Mesenchymal stem cell (in vitro differentiated cells and primary cell): ENCODE results near the gene MPV17.
A peak's percentile ranks its signal among the peaks of the same experiment; 100 is the strongest.

Experiments used
- DNase-seq: peaks from one replicate; pipeline ENCODE4 v3.0.0-alpha.2; 2013
- H2AFZ ChIP-seq: one replicate; pipeline ENCODE4 v1.6.1; 2013; ENCODE audit warnings: low read depth, mild to moderate bottlenecking, control low read depth, inconsistent platforms, low read length, moderate library complexity
- H2AK5ac ChIP-seq: 2 replicates; pipeline ENCODE4 v1.6.1; 2013; ENCODE audit warnings: low read length, moderate library complexity, mild to moderate bottlenecking, inconsistent platforms; ENCODE audit not compliant: severe bottlenecking
- H2BK120ac ChIP-seq: one replicate; pipeline ENCODE4 v1.6.1; 2013; ENCODE audit warnings: low read depth, mild to moderate bottlenecking, inconsistent platforms, low read length, moderate library complexity
- H2BK12ac ChIP-seq, 2 experiments: one replicate each; pipeline ENCODE4 v1.6.1; 2013; ENCODE audit warnings: inconsistent platforms in 2 of 2, low read length in 2 of 2, mild to moderate bottlenecking in 2 of 2, moderate library complexity in 2 of 2, control low read depth in 1 of 2
- H2BK15ac ChIP-seq: one replicate; pipeline ENCODE4 v1.6.1; 2013; ENCODE audit warnings: mild to moderate bottlenecking, low read depth, inconsistent platforms; ENCODE audit not compliant: poor library complexity, severe bottlenecking
- H2BK5ac ChIP-seq: 2 replicates; pipeline ENCODE4 v1.6.1; 2013; ENCODE audit warnings: low read depth, mild to moderate bottlenecking, low read length, control low read depth, inconsistent platforms; ENCODE audit not compliant: poor library complexity, severe bottlenecking
- H3K14ac ChIP-seq, 2 experiments: one replicate each; pipeline ENCODE4 v1.6.1; 2013; ENCODE audit warnings: inconsistent platforms in 2 of 2, low read length in 2 of 2, control low read depth in 1 of 2, mild to moderate bottlenecking in 1 of 2, moderate library complexity in 1 of 2
- H3K18ac ChIP-seq, 2 experiments: one replicate each; pipeline ENCODE4 v1.6.1; 2013; ENCODE audit warnings: inconsistent platforms in 2 of 2, low read length in 2 of 2, control low read depth in 1 of 2, low read depth in 1 of 2, mild to moderate bottlenecking in 1 of 2
- H3K23ac ChIP-seq, 2 experiments: one replicate each; pipeline ENCODE4 v1.6.1; 2013; ENCODE audit warnings: inconsistent platforms in 2 of 2, low read length in 2 of 2, mild to moderate bottlenecking in 2 of 2, moderate library complexity in 2 of 2, control low read depth in 1 of 2
- H3K27ac ChIP-seq: 2 replicates; pipeline ENCODE4 v1.5.1; 2013; ENCODE audit warnings: mild to moderate bottlenecking, moderate library complexity, low read length, control low read depth, inconsistent platforms; ENCODE audit not compliant: poor library complexity, severe bottlenecking
- H3K27me3 ChIP-seq, 2 experiments: 2 replicates each; pipeline versions ENCODE4 v1.6.1 to v1.7.0; 2013; ENCODE audit warnings: low read length in 2 of 2, mild to moderate bottlenecking in 2 of 2, moderate library complexity in 2 of 2, control low read depth in 1 of 2, inconsistent platforms in 1 of 2; ENCODE audit not compliant: control insufficient read depth in 1 of 2, insufficient read depth in 1 of 2
- H3K36me3 ChIP-seq, 2 experiments: 2 replicates each; pipeline versions ENCODE4 v1.6.1 to v1.7.0; 2013; ENCODE audit warnings: low read length in 2 of 2, control low read depth in 1 of 2, inconsistent platforms in 1 of 2, low read depth in 1 of 2, mild to moderate bottlenecking in 1 of 2; ENCODE audit not compliant: insufficient read depth in 2 of 2, control insufficient read depth in 1 of 2
- H3K4ac ChIP-seq, 2 experiments: one replicate each; pipeline ENCODE4 v1.6.1; 2013; ENCODE audit warnings: inconsistent platforms in 2 of 2, low read length in 2 of 2, mild to moderate bottlenecking in 2 of 2, moderate library complexity in 2 of 2, control low read depth in 1 of 2, low read depth in 1 of 2
- H3K4me1 ChIP-seq: 2 replicates; pipeline ENCODE4 v1.6.1; 2013; ENCODE audit warnings: low read depth, low read length, control low read depth; ENCODE audit not compliant: control insufficient read depth, insufficient read depth
- H3K4me2 ChIP-seq: 2 replicates; pipeline ENCODE4 v1.6.1; 2013; ENCODE audit warnings: low read length, mild to moderate bottlenecking, inconsistent platforms; ENCODE audit not compliant: poor library complexity, severe bottlenecking
- H3K4me3 ChIP-seq, 2 experiments: 2 replicates each; pipeline versions ENCODE4 v1.5.1 to v1.7.0; 2013; ENCODE audit warnings: low read length in 2 of 2, mild to moderate bottlenecking in 2 of 2, control low read depth in 1 of 2, low read depth in 1 of 2; ENCODE audit not compliant: insufficient read depth in 1 of 2
- H3K79me1 ChIP-seq: replicated peaks from 2 replicates; pipeline ENCODE4 v1.6.1; 2013; ENCODE audit warnings: mild to moderate bottlenecking, control low read depth, low read length, inconsistent platforms; ENCODE audit not compliant: poor library complexity, severe bottlenecking
- H3K9ac ChIP-seq: 2 replicates; pipeline ENCODE4 v1.7.0; 2013; ENCODE audit warnings: mild to moderate bottlenecking, low read length, moderate library complexity
- H3K9me3 ChIP-seq: 2 replicates; pipeline ENCODE4 v1.7.0; 2013; ENCODE audit warnings: mild to moderate bottlenecking, low read length; ENCODE audit not compliant: control insufficient read depth
- H4K8ac ChIP-seq: one replicate; pipeline ENCODE4 v1.6.1; 2013; ENCODE audit warnings: inconsistent platforms, mild to moderate bottlenecking, low read length, moderate library complexity
- H4K91ac ChIP-seq: one replicate; pipeline ENCODE4 v1.6.1; 2013; ENCODE audit warnings: mild to moderate bottlenecking, low read length, inconsistent platforms
- WGBS: methylation state at CpG from one replicate; pipeline ENCODE4 v1.1.7; 2013; ENCODE audit warnings: mixed read lengths; 5-methylcytosine and 5-hydroxymethylcytosine counted together

MPV17 gene

GRCh38 chr2:27314709-27315108 is 8.2 kb downstream of the MPV17 start:
- Histone ChIP-seq H2BK12ac (peak overlapping the region in 1 of 2 experiments; percentile 21), H2AFZ (no peak overlapping the region), H3K23ac (no peak overlapping the region), H3K4me3 (no peak overlapping the region), H4K8ac (no peak overlapping the region), H3K4ac (no peak overlapping the region), H2BK15ac (no peak overlapping the region), H2BK120ac (no peak overlapping the region), H3K9ac (no peak overlapping the region), H4K91ac (no peak overlapping the region), H2AK5ac (no peak overlapping the region), H3K14ac (no peak overlapping the region), H3K36me3 (peaks cover 33 to 49% of the 10 kb centered on the region in 2 experiments), H3K9me3 (no peaks in the 10 kb centered on the region), H3K27ac (no peak overlapping the region), H3K4me2 (no peak overlapping the region), H3K27me3 (no peaks in the 10 kb centered on the region), H2BK5ac (no peak overlapping the region), H3K4me1 (no peaks in the 10 kb centered on the region), H3K79me1 (peaks cover 17% of the 10 kb centered on the region), H3K18ac (no peak overlapping the region)
- DNase-seq: no peak
- 98% methylated on average over 9 of the region's 9 CpGs for WGBS

- no peak overlapping the region for H2AK5ac ChIP-seq
- no peak overlapping the region for H4K8ac ChIP-seq
- H3K9me3 ChIP-seq: no peaks in the 10 kb centered on the region
- H3K36me3 ChIP-seq: peaks cover 35 to 55% of the 10 kb centered on the region in 2 experiments
- no peak overlapping the region for H2AFZ ChIP-seq
- no peak overlapping the region for H3K4ac ChIP-seq
- H4K91ac ChIP-seq: no peak overlapping the region
- no peak overlapping the region for H2BK15ac ChIP-seq
- no peaks in the 10 kb centered on the region for H3K4me1 ChIP-seq
- no peak for DNase-seq
- H2BK12ac ChIP-seq: no peak overlapping the region
- H3K27ac ChIP-seq: no peak overlapping the region
- no peak overlapping the region for H2BK5ac ChIP-seq
- H3K79me1 ChIP-seq: peaks cover 13% of the 10 kb centered on the region
- no peaks in the 10 kb centered on the region for H3K27me3 ChIP-seq
- no peak overlapping the region for H3K18ac ChIP-seq
- H3K4me2 ChIP-seq: no peak overlapping the region
- 98% methylated on average over 5 of the region's 8 CpGs for WGBS
- no peak overlapping the region for H3K14ac ChIP-seq
- no peak overlapping the region for H2BK120ac ChIP-seq
- no peak overlapping the region for H3K23ac ChIP-seq
- no peak overlapping the region for H3K9ac ChIP-seq
- no peak overlapping the region for H3K4me3 ChIP-seq
These were observed 8.8 kb downstream of the MPV17 start for GRCh38 chr2:27313882-27314645.

GRCh38 chr2:27312152-27312551 is 10.7 kb downstream of the MPV17 start:
- Histone ChIP-seq H3K4ac (no peak overlapping the region), H2AK5ac (no peak overlapping the region), H3K4me2 (no peak overlapping the region), H3K18ac (no peak overlapping the region), H2BK5ac (no peak overlapping the region), H4K91ac (no peak overlapping the region), H3K27me3 (peaks cover 16 to 19% of the 10 kb centered on the region in 2 experiments), H3K14ac (no peak overlapping the region), H2AFZ (no peak overlapping the region), H4K8ac (no peak overlapping the region), H2BK15ac (no peak overlapping the region), H3K4me1 (peaks cover 13% of the 10 kb centered on the region), H3K4me3 (no peak overlapping the region), H3K27ac (no peak overlapping the region), H3K9me3 (no peaks in the 10 kb centered on the region), H3K23ac (no peak overlapping the region), H3K36me3 (peaks cover 28 to 53% of the 10 kb centered on the region in 2 experiments), H2BK12ac (no peak overlapping the region), H2BK120ac (no peak overlapping the region), H3K9ac (no peak overlapping the region), H3K79me1 (peaks cover 8% of the 10 kb centered on the region)
- 100% methylated on average over 3 of the region's 3 CpGs for WGBS
- no peak for DNase-seq

GRCh38 chr2:27309651-27310050 is 13.2 kb downstream of the MPV17 start:
- Histone ChIP-seq H2BK120ac (no peak overlapping the region), H3K4me3 (no peak overlapping the region), H2BK12ac (no peak overlapping the region), H3K14ac (no peak overlapping the region), H2BK15ac (no peak overlapping the region), H3K9me3 (peaks cover 4% of the 10 kb centered on the region), H3K36me3 (peaks cover 14 to 34% of the 10 kb centered on the region in 2 experiments), H3K4ac (no peak overlapping the region), H3K18ac (no peak overlapping the region), H3K9ac (no peak overlapping the region), H3K27me3 (peaks cover 40 to 44% of the 10 kb centered on the region in 2 experiments), H3K4me2 (no peak overlapping the region), H2AK5ac (no peak overlapping the region), H3K79me1 (peaks cover 1% of the 10 kb centered on the region), H3K23ac (no peak overlapping the region), H4K91ac (no peak overlapping the region), H2BK5ac (no peak overlapping the region), H3K4me1 (peaks cover 16% of the 10 kb centered on the region), H4K8ac (no peak overlapping the region), H3K27ac (no peak overlapping the region), H2AFZ (no peak overlapping the region)
- DNase-seq: no peak
- 97% methylated on average over 6 of the region's 6 CpGs for WGBS
